Fibroblast of pulmonary artery (primary cell): ENCODE measurements around the gene PLCXD1.

Experiments used
- DNase-seq: peaks from one replicate; pipeline ENCODE4 v3.0.0-alpha.2; 2010; ENCODE audit warnings: low read depth
- H3K4me3 ChIP-seq: replicated peaks from 2 replicates; pipeline ENCODE4 v1.5.1; 2011; ENCODE audit warnings: low read depth, mild to moderate bottlenecking, control low read depth, low read length, moderate library complexity
- TF ChIP-seq, protein P1 (sequence below): IDR thresholded peaks from 2 replicates; pipeline ENCODE4 v1.5.1; 2011; ENCODE audit warnings: mild to moderate bottlenecking, control low read depth, low read length, inconsistent platforms; ENCODE audit errors: missing control alignments

Gene PLCXD1

DNA sequence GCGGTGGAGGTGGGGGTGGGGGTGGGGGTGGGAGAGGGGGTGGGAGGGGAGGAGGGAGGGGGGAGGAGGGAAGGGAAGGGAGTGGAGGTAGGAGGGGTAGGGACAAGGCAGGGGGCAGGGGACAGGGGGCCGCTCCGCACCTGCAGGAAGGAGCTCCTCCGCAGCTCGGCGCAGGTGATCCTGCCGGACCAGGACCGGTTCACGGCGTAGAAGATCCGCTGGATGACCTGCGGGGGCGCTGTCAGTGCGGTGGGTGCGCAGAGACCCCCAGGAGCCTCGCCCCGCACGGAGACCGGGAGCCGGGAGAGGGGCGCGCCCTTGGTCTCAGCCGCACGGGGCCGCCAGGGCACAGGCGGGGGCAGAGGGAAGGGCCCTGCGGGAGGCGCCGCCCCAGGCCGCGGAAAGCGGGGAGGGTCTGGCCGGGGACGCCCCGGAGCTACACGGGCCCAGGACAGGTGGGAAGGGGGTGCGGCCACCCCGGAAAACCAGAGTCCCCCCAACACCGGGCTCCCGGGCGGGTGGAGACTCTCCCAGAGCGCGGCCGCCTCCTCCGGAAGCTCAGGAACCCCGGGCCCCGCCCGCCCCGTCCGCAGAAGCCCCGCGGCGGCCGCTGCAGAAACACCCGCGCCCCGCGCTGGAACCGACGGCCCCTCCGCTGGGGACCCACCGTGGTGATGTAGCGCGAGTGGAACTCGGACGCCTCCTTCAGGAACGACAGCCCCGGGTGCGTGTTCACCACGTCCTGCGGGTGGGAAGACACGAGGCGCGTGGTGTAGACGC is 65.0 kb downstream of the PLCXD1 start:
- H3K4me3 ChIP-seq: no peak overlapping the region
- TF ChIP-seq, protein P1, sequence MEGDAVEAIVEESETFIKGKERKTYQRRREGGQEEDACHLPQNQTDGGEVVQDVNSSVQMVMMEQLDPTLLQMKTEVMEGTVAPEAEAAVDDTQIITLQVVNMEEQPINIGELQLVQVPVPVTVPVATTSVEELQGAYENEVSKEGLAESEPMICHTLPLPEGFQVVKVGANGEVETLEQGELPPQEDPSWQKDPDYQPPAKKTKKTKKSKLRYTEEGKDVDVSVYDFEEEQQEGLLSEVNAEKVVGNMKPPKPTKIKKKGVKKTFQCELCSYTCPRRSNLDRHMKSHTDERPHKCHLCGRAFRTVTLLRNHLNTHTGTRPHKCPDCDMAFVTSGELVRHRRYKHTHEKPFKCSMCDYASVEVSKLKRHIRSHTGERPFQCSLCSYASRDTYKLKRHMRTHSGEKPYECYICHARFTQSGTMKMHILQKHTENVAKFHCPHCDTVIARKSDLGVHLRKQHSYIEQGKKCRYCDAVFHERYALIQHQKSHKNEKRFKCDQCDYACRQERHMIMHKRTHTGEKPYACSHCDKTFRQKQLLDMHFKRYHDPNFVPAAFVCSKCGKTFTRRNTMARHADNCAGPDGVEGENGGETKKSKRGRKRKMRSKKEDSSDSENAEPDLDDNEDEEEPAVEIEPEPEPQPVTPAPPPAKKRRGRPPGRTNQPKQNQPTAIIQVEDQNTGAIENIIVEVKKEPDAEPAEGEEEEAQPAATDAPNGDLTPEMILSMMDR: no peak
- no peak for DNase-seq

DNA sequence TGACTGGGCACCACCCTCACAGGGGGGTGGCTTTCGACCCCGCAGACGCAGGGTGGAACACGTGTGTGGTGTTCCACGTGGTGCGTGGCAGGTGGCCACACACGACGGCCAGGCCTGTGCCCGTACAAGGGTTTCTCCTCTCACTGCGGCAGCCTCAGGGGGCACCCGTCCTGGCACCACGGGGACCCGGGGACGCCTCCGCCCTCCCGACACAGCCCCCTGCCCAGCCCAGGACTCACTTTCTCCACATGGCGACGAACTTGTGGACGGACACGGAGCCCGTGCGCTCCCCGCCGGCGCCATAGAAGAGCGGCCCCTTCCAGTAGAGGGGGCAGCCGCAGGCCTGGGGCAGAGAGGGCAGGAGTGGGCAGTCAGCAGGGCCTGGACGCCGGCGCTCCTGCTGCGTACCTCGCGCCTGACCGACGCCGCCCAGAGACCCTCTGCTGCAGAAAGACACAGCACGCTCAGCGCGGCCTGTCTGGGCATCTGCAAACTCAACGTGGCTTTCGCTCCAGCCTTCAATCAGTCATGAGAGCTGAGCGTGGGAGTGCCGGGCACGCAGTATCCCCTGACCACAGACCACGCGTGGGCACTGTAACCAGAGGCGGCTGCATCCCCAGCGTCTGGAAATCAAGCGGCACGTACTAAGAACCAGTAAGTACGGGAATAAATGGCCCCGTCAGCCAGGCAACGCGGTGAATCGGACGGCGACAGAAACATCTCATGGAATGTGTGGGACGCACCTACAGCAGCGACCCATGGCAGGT is 66.4 kb downstream of the PLCXD1 start:
- TF ChIP-seq, protein P1: no peak
- no peak for DNase-seq
- H3K4me3 ChIP-seq: no peak overlapping the region

DNA sequence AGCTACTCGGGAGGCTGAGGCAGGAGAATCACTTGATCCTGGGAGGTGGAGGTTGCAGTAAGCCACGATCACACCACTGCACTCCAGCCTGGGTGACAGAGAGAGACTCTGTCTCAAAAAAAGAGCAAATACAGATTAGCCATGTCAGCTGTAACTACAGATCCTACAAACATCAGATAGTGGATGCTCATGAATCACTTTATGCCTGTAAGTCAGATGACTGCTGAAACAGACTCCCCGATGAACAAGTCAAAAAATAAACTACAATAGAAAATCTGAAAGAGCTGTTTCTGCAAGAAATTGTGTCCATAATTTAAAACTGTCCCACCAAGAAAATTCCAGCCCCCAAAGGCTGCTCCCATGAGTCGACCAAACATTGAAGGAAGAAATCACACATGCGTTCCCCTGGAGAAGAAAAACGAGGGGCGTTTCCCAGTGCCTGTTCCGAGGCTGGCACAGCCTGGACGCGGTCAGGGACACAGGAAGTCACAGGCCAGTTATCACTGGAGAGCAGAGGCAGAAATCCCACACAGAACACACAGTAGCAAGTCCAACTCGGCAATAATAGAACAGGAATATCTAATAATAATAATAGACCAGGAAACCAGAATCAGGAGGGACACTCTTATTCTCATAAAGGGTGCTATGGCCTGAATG is 67.4 kb downstream of the PLCXD1 start:
- TF ChIP-seq, protein P1: no peak
- no peak overlapping the region for H3K4me3 ChIP-seq
- peak; percentile 35 for DNase-seq

DNA sequence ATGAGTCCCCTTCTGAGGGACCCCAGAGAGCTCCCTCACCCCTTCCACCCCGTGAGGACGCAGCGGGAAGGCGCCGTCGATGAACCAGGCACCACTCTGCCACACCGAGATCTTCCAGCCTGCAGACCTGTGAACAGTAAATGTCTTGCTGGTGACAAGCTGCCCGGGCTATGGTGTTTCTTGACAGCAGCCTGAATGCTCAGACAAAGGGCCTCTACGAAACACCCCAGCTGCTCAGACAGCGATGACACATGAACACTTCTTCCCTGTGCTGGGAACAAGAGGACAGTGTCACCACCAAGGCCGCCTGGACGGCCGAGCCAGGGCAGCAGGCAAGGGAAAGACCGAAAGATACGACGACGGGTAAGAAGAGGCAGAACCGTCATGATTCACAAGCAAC is 68.0 kb downstream of the PLCXD1 start:
- no peak overlapping the region for H3K4me3 ChIP-seq
- DNase-seq: peak; percentile 28
- TF ChIP-seq, protein P1: no peak

DNA sequence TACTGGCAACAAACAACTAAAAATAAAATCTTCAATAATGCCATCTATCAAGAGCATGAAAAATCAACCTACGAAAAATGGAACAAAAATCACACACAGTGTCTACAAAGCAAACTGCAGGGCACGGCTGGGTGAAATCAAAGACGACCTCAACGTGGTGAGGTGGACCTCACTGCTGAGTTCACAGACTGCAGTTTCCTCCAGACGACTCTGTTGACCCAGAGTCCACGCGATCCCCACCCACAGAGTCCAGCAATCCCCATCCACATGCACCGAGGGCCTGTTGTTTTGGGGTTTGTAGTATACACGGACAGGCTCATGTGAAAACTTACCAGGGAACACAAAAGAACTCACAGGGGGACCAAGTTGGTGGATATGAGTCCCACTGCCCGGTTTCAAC is 68.5 kb downstream of the PLCXD1 start:
- DNase-seq: no peak
- TF ChIP-seq, protein P1: no peak
- no peak overlapping the region for H3K4me3 ChIP-seq

DNA sequence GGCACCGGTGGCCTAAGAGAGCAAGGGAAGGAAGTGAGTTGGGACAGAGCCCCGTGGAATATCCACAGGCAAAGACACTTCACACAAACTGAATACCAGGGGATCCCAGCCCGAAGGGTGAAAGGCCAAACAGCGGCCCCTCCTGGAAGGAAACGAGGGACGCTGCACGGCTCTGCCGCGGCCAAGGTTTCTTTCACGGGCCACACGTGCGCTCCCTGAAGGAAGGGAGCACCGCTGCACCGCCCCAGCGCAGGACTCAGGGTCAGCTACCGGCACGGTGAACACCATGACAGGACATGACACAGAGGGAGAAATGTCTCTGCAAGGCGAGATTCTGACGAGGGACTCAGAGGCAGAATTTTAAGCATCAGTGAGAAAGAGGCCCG is 69.0 kb downstream of the PLCXD1 start:
- TF ChIP-seq, protein P1: no peak
- DNase-seq: no peak
- no peak overlapping the region for H3K4me3 ChIP-seq
